SK-N-SH (cell line): ENCODE data around the gene RCAN2. TPM values are rescaled to one million over a fixed set of nuclear protein-coding genes. Genes with fewer than 3 reads are reported as not detected.
"Not testable (repeated sequence)": the region's sequence is repeated elsewhere in the genome, so short reads cannot be mapped to it uniquely, and the experiment has no call there.

Source experiments
- CTCF ChIA-PET: fragments of 300-600, 350-600 bp; formaldehyde crosslinking; extraction: SDS; loops from one replicate; lab custom pipeline; 2021; lab: Yijun Ruan, JAX
- POLR2A ChIA-PET: fragments of 350-600 bp; sonication (Branson Sonifier 250); formaldehyde crosslinking; extraction: SDS; loops from one replicate; lab custom pipeline; 2020; ENCODE audit warnings: antibody characterized with exemption, inconsistent platforms; lab: Yijun Ruan, JAX
- DNase-seq: peaks from one replicate; pipeline ENCODE4 v3.0.0; 2012
- H2AFZ ChIP-seq: fragments of 200-600 bp; sonication (generic); 2 replicates; pipeline ENCODE4 v1.8.1; 2016; ENCODE audit warnings: antibody characterized with exemption, mild to moderate bottlenecking, low read depth
- H3F3A ChIP-seq: fragments of 200-600 bp; sonication (generic); replicated peaks from 2 replicates; pipeline ENCODE3; 2016; ENCODE audit warnings: antibody characterized with exemption, mild to moderate bottlenecking; ENCODE audit not compliant: insufficient read depth
- H3K27ac ChIP-seq, 2 experiments: fragments of 200-500 bp in 1 of 2; fragments of 200-600 bp in 1 of 2; sonication (Bioruptor generic) in 1 of 2; sonication (generic), shearing (Covaris generic) in 1 of 2; 2 replicates each; pipeline versions ENCODE4 v1.5.1 to v1.6.1; 2014 to 2016; ENCODE audit warnings: low read depth in 2 of 2, inconsistent platforms in 1 of 2, low read length in 1 of 2, mild to moderate bottlenecking in 1 of 2, mixed read lengths in 1 of 2
- H3K27me3 ChIP-seq: fragments of 200-600 bp; sonication (generic), shearing (Covaris generic); 2 replicates; pipeline ENCODE4 v1.6.1; 2016; ENCODE audit warnings: mixed run types; ENCODE audit not compliant: insufficient read depth
- H3K36me3 ChIP-seq, 2 experiments: fragments of 200-500 bp in 1 of 2; fragments of 200-600 bp in 1 of 2; sonication (Bioruptor generic) in 1 of 2; sonication (generic) in 1 of 2; replicated peaks in 1 of 2; 2 replicates each; pipeline versions ENCODE3 to v1.5.1; 2014 to 2016; ENCODE audit warnings: low read length in 1 of 2, mild to moderate bottlenecking in 1 of 2; ENCODE audit not compliant: insufficient read depth in 2 of 2, control insufficient read depth in 1 of 2
- H3K4me1 ChIP-seq, 2 experiments: fragments of 200-500 bp in 1 of 2; fragments of 200-600 bp in 1 of 2; sonication (Bioruptor generic) in 1 of 2; sonication (generic), shearing (Covaris generic) in 1 of 2; 2 replicates each; pipeline versions ENCODE4 v1.5.1 to v1.6.1; 2014 to 2016; ENCODE audit warnings: low read depth in 1 of 2, low read length in 1 of 2, mixed run types in 1 of 2; ENCODE audit not compliant: insufficient read depth in 2 of 2, control insufficient read depth in 1 of 2
- H3K4me2 ChIP-seq: fragments of 200-600 bp; sonication (generic), shearing (Covaris generic); 2 replicates; pipeline ENCODE4 v1.6.1; 2017; ENCODE audit warnings: mixed run types
- H3K4me3 ChIP-seq, 2 experiments: fragments of 200-500 bp in 1 of 2; fragments of 200-600 bp in 1 of 2; sonication (Bioruptor generic) in 1 of 2; sonication (generic), shearing (Covaris generic) in 1 of 2; 2 replicates each; pipeline versions ENCODE4 v1.5.1 to v1.8.1; 2014 to 2016; ENCODE audit warnings: low read depth in 2 of 2, inconsistent platforms in 1 of 2, low read length in 1 of 2, mild to moderate bottlenecking in 1 of 2, mixed read lengths in 1 of 2, moderate library complexity in 1 of 2
- H3K79me2 ChIP-seq: fragments of 200-600 bp; sonication (generic); 2 replicates; pipeline ENCODE4 v1.8.1; 2017; ENCODE audit warnings: mild to moderate bottlenecking; ENCODE audit not compliant: insufficient read depth
- H3K9ac ChIP-seq: fragments of 200-600 bp; sonication (generic); 2 replicates; pipeline ENCODE4 v1.6.1; 2017; ENCODE audit warnings: mixed run types
- H3K9me2 ChIP-seq: fragments of 200-600 bp; sonication (generic); 2 replicates; pipeline ENCODE4 v1.6.1; 2017; ENCODE audit warnings: mixed run types
- H3K9me3 ChIP-seq: fragments of 200-600 bp; sonication (generic); 2 replicates; pipeline ENCODE4 v1.6.1; 2017; ENCODE audit warnings: mixed run types, mild to moderate bottlenecking, moderate library complexity
- H4K20me1 ChIP-seq: fragments of 200-600 bp; sonication (generic); 2 replicates; pipeline ENCODE4 v1.6.1; 2017; ENCODE audit warnings: mild to moderate bottlenecking, mixed run types; ENCODE audit not compliant: insufficient read depth
- EP300 ChIP-seq, 2 experiments: IDR thresholded peaks; 2 replicates each; pipeline versions ENCODE4 v1.4.0 to v1.6.1; 2012; ENCODE audit warnings: borderline replicate concordance in 1 of 2, low read depth in 1 of 2, low read length in 1 of 2
- FOXJ3 ChIP-seq: sonication (generic); formaldehyde crosslinking; IDR thresholded peaks from 2 replicates; pipeline ENCODE4 v1.5.1; 2020; ENCODE audit warnings: mild to moderate bottlenecking, missing genetic modification reagents
- GABPA ChIP-seq: IDR thresholded peaks from 2 replicates; pipeline ENCODE4 v1.4.0; 2012; ENCODE audit warnings: low read depth, mild to moderate bottlenecking
- GATA2 ChIP-seq: sonication (generic); formaldehyde crosslinking; IDR thresholded peaks from 2 replicates; pipeline ENCODE4 v1.5.0; 2020; ENCODE audit warnings: mild to moderate bottlenecking, missing genetic modification reagents
- MEF2A ChIP-seq: IDR thresholded peaks from 2 replicates; pipeline ENCODE4 v1.4.0; 2012; ENCODE audit warnings: low read depth, borderline replicate concordance
- NRF1 ChIP-seq: IDR thresholded peaks from 2 replicates; pipeline ENCODE4 v1.6.1; 2012; ENCODE audit warnings: low read depth, mild to moderate bottlenecking, low read length
- RFX5 ChIP-seq: IDR thresholded peaks from 2 replicates; pipeline ENCODE4 v1.6.1; 2012; ENCODE audit warnings: mild to moderate bottlenecking, improper control_type of control experiment, low read length
- SMC3 ChIP-seq: IDR thresholded peaks from 2 replicates; pipeline ENCODE4 v1.6.1; 2012; ENCODE audit warnings: low read depth, low read length, improper control_type of control experiment
- TAF1 ChIP-seq: IDR thresholded peaks from 2 replicates; pipeline ENCODE4 v1.6.1; 2012; ENCODE audit warnings: low read depth, mild to moderate bottlenecking, low read length, moderate library complexity, borderline replicate concordance
- TCF12 ChIP-seq: IDR thresholded peaks from 2 replicates; pipeline ENCODE4 v1.4.0; 2012
- YY1 ChIP-seq: IDR thresholded peaks from 2 replicates; pipeline ENCODE4 v1.4.0; 2012; ENCODE audit warnings: low read depth, mild to moderate bottlenecking
- WGBS: methylation state at CpG from one replicate; pipeline ENCODE4 v1.1.6; 2017; ENCODE audit warnings: low lambda C conversion rate; 5-methylcytosine and 5-hydroxymethylcytosine counted together
- polyA plus RNA-seq, 3 experiments: library from polyadenylated mRNA; depleted of rRNA; stranded (reverse); fragments of >200 nt; gene quantifications; 2 replicates each; pipeline ENCODE4 v1.2.3, GENCODE V29; 2012
- TF ChIP-seq, protein P1 (sequence below): fragments of 150-350 bp; IDR thresholded peaks from 2 replicates; pipeline ENCODE4 v1.6.1; 2016; ENCODE audit warnings: mild to moderate bottlenecking, low read depth, low read length

RCAN2 gene
- polyA plus RNA-seq, 1 of the 3 experiments (the other 2 are of a cell fraction), result not detected

DNA sequence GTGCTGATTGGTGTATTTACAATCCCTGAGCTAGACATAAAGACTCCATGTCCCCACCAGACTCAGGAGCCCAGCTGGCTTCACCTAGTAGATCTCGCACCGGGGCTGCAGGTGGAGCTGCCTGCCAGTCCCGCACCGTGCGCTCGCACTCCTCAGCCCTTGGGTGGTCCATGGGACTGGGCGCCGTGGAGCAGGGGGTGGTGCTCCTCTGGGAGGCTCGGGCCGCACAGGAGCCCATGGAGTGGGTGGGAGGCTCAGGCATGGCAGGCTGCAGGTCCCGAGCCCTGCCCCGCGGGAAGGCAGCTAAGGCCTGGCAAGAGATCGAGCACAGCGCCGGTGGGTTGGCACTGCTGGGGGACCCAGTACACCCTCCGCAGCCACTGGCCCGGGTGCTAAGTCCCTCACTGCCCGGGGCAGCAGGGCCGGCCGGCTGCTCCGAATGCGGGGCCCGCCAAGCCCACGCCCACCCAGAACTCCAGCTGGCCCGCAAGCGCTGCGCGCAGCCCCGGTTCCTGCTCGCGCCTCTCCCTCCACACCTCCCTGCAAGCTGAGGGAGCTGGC is 85.5 kb downstream of the RCAN2 start:
- H3K9me2 ChIP-seq, H3K36me3 ChIP-seq, H3K27ac ChIP-seq, H3F3A ChIP-seq, H3K9me3 ChIP-seq, H3K9ac ChIP-seq, H3K4me1 ChIP-seq, H3K4me2 ChIP-seq, CTCF ChIA-PET, POLR2A ChIA-PET, H4K20me1 ChIP-seq, DNase-seq, H2AFZ ChIP-seq, H3K79me2 ChIP-seq, H3K4me3 ChIP-seq: not testable (repeated sequence)
- WGBS, result 55% methylated on average over 9 of the region's 32 CpGs
- peaks cover 18% of the 10 kb centered on the region; the same call in 1 of the 2 replicates for H3K27me3 ChIP-seq

DNA sequence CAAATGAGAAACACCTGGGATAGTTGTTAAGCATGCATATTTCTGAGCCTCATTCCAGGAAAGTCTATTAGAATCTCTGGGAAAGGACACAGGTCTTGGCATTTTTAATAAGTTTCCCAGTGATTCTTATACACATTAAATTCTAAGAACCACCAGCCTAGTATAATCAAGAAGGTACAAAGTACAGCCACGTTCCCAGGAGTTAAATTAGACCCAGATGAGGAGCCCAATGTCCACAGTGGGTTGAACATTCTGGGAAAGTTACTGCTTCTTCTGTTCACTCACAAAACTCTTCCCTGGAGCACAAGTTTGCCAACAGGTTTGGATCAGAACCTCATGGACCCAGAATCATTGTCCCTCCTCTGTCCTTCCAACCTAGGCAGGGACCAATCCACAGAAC is 90.4 kb downstream of the RCAN2 start:
- POLR2A ChIA-PET, result no interaction called here

DNA sequence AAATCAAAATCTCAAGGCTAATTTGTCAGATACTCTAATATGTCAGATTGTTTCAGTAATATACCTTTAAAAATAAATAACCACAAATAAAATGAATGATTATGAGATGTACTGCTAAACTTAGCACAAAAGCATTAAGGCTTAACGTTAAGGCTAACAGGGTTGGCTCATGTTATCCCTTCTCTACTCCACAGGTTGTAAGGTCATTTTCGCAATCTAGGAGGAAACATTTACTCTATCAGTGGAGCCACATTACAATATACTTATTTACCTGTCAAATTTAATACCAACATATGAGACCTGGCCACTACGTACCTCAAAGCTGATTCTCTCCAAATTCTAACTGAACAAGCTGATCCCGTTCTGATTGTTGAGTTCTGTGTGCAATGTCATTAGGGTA is 95.7 kb downstream of the RCAN2 start:
- H3K4me3 ChIP-seq, result no peak overlapping the region
- no peaks in the 10 kb centered on the region for H3K9me2 ChIP-seq
- no peak overlapping the region for H2AFZ ChIP-seq
- no peaks in the 10 kb centered on the region for H3K9me3 ChIP-seq
- no peaks in the 10 kb centered on the region for H3F3A ChIP-seq
- no peaks in the 10 kb centered on the region for H4K20me1 ChIP-seq
- CTCF ChIA-PET, result interaction anchor here (0.9 to 1.2 kb wide), 2 partner anchors 14 to 15 kb away, joined by 3 read pairs; no protein-coding TSS in a partner anchor
- H3K79me2 ChIP-seq, result no peaks in the 10 kb centered on the region
- no peak overlapping the region for H3K9ac ChIP-seq
- H3K27ac ChIP-seq, result no peak overlapping the region
- H3K36me3 ChIP-seq, result no peaks in the 10 kb centered on the region
- H3K4me1 ChIP-seq, result no peaks in the 10 kb centered on the region
- TF ChIP-seq RFX5 (no peak), SMC3 (no peak), MEF2A (no peak), NRF1 (no peak), YY1 (no peak), FOXJ3 (no peak), GABPA (no peak), TCF12 (no peak)
- TF ChIP-seq, protein P1, sequence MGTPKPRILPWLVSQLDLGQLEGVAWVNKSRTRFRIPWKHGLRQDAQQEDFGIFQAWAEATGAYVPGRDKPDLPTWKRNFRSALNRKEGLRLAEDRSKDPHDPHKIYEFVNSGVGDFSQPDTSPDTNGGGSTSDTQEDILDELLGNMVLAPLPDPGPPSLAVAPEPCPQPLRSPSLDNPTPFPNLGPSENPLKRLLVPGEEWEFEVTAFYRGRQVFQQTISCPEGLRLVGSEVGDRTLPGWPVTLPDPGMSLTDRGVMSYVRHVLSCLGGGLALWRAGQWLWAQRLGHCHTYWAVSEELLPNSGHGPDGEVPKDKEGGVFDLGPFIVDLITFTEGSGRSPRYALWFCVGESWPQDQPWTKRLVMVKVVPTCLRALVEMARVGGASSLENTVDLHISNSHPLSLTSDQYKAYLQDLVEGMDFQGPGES, result no peak
- H3K27me3 ChIP-seq, result no peaks in the 10 kb centered on the region; the same call in 1 of the 2 replicates
- no peak for DNase-seq
- 2% methylated on average over 4 of the region's 4 CpGs for WGBS
- no peak overlapping the region for H3K4me2 ChIP-seq
- POLR2A ChIA-PET, result no interaction called here

More for the DNA sequence above, 90.4 kb downstream of the RCAN2 start:
- no peaks in the 10 kb centered on the region for H3K79me2 ChIP-seq
- H3K9me3 ChIP-seq, result no peaks in the 10 kb centered on the region
- H3K27ac ChIP-seq, result no peak overlapping the region
- H2AFZ ChIP-seq, result no peak overlapping the region
- no peak overlapping the region for H3K4me3 ChIP-seq
- no peaks in the 10 kb centered on the region for H3K36me3 ChIP-seq
- WGBS, result 6% methylated on average over 1 of the region's 1 CpG
- no peaks in the 10 kb centered on the region for H3K9me2 ChIP-seq
- H3K9ac ChIP-seq, result no peak overlapping the region
- no peak for TF ChIP-seq EP300 (IDR thresholded peaks at IDR 0.05; ENCODE audit: borderline replicate concordance in 1 of 2, low read depth in 1 of 2, low read length in 1 of 2)
- TF ChIP-seq GATA2 (CRISPR knock-in tag), result no peak
- no peak for TF ChIP-seq FOXJ3
- no peak for TF ChIP-seq TAF1
- TF ChIP-seq, all 33 proteins: peak for 0
- CTCF ChIA-PET, result no interaction called here
- Histone ChIP-seq H3K4me2 (no peak overlapping the region), H3F3A (no peaks in the 10 kb centered on the region), H4K20me1 (no peaks in the 10 kb centered on the region), H3K27me3 (no peaks in the 10 kb centered on the region; the same call in 1 of the 2 replicates), H3K4me1 (no peaks in the 10 kb centered on the region)
- no peak for DNase-seq
